ENCODE data around the gene AAGAB.
A peak's percentile ranks its signal among the peaks of the same experiment; 100 is the strongest.
"Not testable (repeated sequence)": the region's sequence is repeated elsewhere in the genome, so short reads cannot be mapped to it uniquely, and the experiment has no call there.

AAGAB gene

GRCh38 chr15:67267440-67267839 is 13.0 kb upstream of the AAGAB start:
- DNase-seq (ENCODE audit: low read depth): no peak
- TF ChIP-seq, protein P1, sequence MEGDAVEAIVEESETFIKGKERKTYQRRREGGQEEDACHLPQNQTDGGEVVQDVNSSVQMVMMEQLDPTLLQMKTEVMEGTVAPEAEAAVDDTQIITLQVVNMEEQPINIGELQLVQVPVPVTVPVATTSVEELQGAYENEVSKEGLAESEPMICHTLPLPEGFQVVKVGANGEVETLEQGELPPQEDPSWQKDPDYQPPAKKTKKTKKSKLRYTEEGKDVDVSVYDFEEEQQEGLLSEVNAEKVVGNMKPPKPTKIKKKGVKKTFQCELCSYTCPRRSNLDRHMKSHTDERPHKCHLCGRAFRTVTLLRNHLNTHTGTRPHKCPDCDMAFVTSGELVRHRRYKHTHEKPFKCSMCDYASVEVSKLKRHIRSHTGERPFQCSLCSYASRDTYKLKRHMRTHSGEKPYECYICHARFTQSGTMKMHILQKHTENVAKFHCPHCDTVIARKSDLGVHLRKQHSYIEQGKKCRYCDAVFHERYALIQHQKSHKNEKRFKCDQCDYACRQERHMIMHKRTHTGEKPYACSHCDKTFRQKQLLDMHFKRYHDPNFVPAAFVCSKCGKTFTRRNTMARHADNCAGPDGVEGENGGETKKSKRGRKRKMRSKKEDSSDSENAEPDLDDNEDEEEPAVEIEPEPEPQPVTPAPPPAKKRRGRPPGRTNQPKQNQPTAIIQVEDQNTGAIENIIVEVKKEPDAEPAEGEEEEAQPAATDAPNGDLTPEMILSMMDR (IDR thresholded peaks at IDR 0.05; ENCODE audit: insufficient read depth, low read depth, low read length, missing control alignments): no peak
- H3K4me3 ChIP-seq (ENCODE audit: low read depth, low read length): no peak overlapping the region

GRCh38 chr15:67266870-67267269 is 12.4 kb upstream of the AAGAB start:
- no peak for DNase-seq (ENCODE audit: low read depth)
- TF ChIP-seq, protein P1 (IDR thresholded peaks at IDR 0.05; ENCODE audit: insufficient read depth, low read depth, low read length, missing control alignments): no peak
- no peak overlapping the region for H3K4me3 ChIP-seq (ENCODE audit: low read depth, low read length)

- no peak overlapping the region for H3K4me3 ChIP-seq (ENCODE audit: low read depth, low read length)
Measured at GRCh38 chr15:67259806-67260205, 5.3 kb upstream of the AAGAB start.

GRCh38 chr15:67259379-67259778 is 4.9 kb upstream of the AAGAB start:
- H3K4me3 ChIP-seq (ENCODE audit: low read depth, low read length): no peak overlapping the region
- TF ChIP-seq, protein P1 (IDR thresholded peaks at IDR 0.05; ENCODE audit: insufficient read depth, low read depth, low read length, missing control alignments): no peak
- no peak for DNase-seq (ENCODE audit: low read depth)

More at GRCh38 chr15:67259806-67260205, 5.3 kb upstream of the AAGAB start:
- TF ChIP-seq, protein P1 (IDR thresholded peaks at IDR 0.05; ENCODE audit: insufficient read depth, low read depth, low read length, missing control alignments): no peak
- no peak for DNase-seq (ENCODE audit: low read depth)

DNA sequence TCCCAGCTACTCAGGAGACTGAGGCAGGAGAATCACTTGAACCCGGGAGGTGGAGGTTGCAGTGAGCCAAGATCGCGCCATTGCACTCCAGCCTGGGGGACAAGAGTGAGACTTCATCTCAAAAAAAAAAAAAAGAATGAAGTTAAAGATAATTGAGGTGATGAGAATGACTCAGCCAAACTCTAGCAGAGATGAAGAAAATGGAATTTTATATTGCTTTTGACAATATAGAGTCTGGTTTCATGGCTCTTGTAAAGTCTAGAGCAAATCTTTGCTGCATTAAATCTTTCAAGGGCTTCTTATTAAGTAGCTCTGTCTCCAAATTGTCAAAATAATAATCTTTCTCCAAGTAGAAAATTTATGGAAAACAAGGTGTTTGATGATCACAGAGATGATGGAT is 4.0 kb upstream of the AAGAB start:
- H3K4me3 ChIP-seq (ENCODE audit: low read depth, low read length); DNase-seq (ENCODE audit: low read depth): not testable (repeated sequence)

GRCh38 chr15:67256051-67256450 is 1.6 kb upstream of the AAGAB start:
- DNase-seq (ENCODE audit: low read depth): no peak
- TF ChIP-seq, protein P1 (IDR thresholded peaks at IDR 0.05; ENCODE audit: insufficient read depth, low read depth, low read length, missing control alignments): no peak
- no peak overlapping the region for H3K4me3 ChIP-seq (ENCODE audit: low read depth, low read length)

- DNase-seq (ENCODE audit: low read depth): no peak
- H3K4me3 ChIP-seq (ENCODE audit: low read depth, low read length): peak overlapping the region; percentile 79
Measured at GRCh38 chr15:67253549-67254237, 768 bp downstream of the AAGAB start.

More at GRCh38 chr15:67253549-67254237, 768 bp downstream of the AAGAB start:
- TF ChIP-seq, protein P1 (IDR thresholded peaks at IDR 0.05; ENCODE audit: insufficient read depth, low read depth, low read length, missing control alignments): no peak

Data from GM12865 (cell line).